Kidney epithelial cell (primary cell): Measurements from ENCODE around the gene CD160. TPM values are rescaled to one million over a fixed set of nuclear protein-coding genes. Genes with fewer than 3 reads are reported as not detected.

ENCODE experiments used
- DNase-seq: peaks from one replicate; pipeline ENCODE4 v3.0.0-alpha.2; 2010; ENCODE audit warnings: low read depth
- H3K27me3 ChIP-seq: 2 replicates; pipeline ENCODE4 v1.6.0; 2011; ENCODE audit warnings: low read length; ENCODE audit not compliant: control insufficient read depth, insufficient read depth
- H3K36me3 ChIP-seq: 2 replicates; pipeline ENCODE4 v1.5.1; 2011; ENCODE audit warnings: low read length; ENCODE audit not compliant: control insufficient read depth, insufficient read depth
- H3K4me3 ChIP-seq: 2 replicates; pipeline ENCODE4 v1.5.1; 2011; ENCODE audit warnings: low read depth, mild to moderate bottlenecking, control low read depth, low read length
- total RNA-seq: library from RNA; depleted of rRNA; stranded (reverse); fragments of >200 nt; gene quantifications from 2 replicates; pipeline ENCODE4 v1.2.3, GENCODE V29; 2015
- TF ChIP-seq, protein P1 (sequence below): IDR thresholded peaks from 2 replicates; pipeline ENCODE4 v1.5.1; 2011; ENCODE audit warnings: mild to moderate bottlenecking, moderate library complexity, low read length, control low read depth, inconsistent platforms; ENCODE audit not compliant: insufficient read depth, poor library complexity, severe bottlenecking

The CD160 gene
- total RNA-seq, 1 donor from 2014 or later: not detected

DNA sequence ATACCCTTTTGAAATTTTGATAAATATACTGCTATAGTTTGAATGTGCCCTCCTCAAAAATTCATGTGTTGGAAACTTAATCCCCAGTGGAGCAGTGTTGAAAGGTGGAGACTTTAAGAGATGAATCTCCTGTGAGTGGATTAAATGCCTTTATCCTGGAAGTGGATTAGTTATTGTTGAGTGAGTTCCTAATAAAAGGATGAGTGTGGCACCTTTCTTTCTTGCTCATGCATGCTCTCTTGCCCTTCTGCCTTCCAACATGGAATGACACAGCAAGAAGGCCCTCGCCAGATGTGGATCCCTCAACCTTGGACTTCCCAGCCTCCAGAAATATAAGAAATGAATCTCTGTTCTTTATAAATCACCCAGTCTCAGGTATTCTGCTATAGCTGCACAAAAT is 51.8 kb downstream of the CD160 start:
- H3K36me3 ChIP-seq: no peaks in the 10 kb centered on the region
- H3K27me3 ChIP-seq: no peaks in the 10 kb centered on the region
- DNase-seq: no peak
- H3K4me3 ChIP-seq: no peak overlapping the region
- TF ChIP-seq, protein P1, sequence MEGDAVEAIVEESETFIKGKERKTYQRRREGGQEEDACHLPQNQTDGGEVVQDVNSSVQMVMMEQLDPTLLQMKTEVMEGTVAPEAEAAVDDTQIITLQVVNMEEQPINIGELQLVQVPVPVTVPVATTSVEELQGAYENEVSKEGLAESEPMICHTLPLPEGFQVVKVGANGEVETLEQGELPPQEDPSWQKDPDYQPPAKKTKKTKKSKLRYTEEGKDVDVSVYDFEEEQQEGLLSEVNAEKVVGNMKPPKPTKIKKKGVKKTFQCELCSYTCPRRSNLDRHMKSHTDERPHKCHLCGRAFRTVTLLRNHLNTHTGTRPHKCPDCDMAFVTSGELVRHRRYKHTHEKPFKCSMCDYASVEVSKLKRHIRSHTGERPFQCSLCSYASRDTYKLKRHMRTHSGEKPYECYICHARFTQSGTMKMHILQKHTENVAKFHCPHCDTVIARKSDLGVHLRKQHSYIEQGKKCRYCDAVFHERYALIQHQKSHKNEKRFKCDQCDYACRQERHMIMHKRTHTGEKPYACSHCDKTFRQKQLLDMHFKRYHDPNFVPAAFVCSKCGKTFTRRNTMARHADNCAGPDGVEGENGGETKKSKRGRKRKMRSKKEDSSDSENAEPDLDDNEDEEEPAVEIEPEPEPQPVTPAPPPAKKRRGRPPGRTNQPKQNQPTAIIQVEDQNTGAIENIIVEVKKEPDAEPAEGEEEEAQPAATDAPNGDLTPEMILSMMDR: no peak

DNA sequence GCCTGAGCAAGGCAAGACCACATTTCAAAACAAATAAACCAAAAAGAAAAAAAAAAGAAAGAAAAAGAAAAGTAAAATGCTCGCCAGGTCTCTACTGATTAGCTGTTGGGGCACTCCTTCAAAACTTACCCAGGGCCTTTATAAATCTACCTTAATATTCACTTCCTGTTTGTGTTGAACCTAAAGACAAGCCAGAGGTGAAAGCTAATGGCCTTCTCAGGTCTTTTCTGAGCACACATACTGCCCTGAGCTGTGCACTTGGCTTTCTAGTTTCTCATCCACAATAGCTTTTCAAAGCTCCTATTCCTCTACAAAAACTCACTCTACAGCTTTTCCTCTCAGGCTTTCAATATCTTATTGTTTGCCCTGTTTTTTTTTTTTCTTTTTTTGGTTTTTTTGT is 54.1 kb downstream of the CD160 start:
- TF ChIP-seq, protein P1: no peak
- Histone ChIP-seq H3K27me3 (no peaks in the 10 kb centered on the region), H3K4me3 (no peak overlapping the region), H3K36me3 (no peaks in the 10 kb centered on the region)
- no peak for DNase-seq

DNA sequence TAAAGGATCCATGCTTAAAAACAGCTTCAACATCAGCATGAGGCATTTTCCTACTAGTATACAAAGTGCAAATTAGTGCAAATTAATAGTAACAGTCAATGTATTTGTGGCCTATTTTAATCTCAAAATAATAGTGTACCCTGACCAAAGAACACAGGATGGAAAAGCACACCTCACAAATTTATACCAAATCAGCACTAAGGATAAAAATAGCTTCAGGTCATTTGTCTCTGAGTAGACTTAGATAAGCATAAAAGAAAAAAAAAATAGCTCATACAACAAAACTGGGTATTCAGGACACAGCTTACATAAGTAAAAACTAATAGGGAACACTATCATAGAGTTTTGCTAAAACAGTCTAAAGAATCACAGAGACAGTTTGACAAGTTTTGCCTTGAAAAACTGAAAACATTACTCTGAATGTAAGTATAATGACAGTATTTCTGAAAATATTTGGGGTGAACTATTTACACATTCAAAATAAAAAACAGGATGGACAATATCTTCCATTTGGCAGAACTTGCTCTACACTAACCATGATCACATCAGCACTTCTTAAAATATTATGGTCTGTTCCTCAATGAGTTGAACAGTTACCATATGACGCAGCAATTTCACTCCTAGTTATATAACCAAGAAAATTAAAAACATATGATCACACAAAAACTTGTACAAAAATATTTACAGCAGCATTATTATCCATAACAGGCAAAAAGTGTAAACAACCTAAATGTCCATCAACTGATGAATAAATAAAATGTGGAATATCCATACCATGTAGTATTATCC is 58.3 kb downstream of the CD160 start:
- H3K36me3 ChIP-seq: no peaks in the 10 kb centered on the region

DNA sequence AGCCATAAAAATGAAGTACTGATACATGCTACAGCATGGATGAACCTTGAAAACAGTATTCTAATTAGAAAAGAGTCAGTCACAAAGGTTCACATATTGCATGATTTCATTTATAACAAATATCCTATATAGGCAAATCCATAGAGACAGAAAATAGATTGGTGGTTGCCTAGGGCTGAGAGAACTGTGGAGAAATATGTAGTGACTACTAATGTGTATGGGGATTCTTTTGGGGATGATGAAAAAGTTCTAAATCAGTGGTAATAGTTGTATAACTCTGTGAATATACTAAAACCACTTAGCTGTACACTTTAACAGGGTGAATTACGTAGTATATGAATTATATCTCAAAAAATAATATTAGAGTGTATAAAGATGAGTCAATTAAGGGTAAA is 58.8 kb downstream of the CD160 start:
- Histone ChIP-seq H3K27me3 (no peaks in the 10 kb centered on the region), H3K4me3 (no peak overlapping the region), H3K36me3 (no peaks in the 10 kb centered on the region)
- DNase-seq: no peak
- TF ChIP-seq, protein P1: no peak

More for the DNA sequence above, 58.3 kb downstream of the CD160 start:
- no peak for DNase-seq
- no peaks in the 10 kb centered on the region for H3K27me3 ChIP-seq
- TF ChIP-seq, protein P1: no peak
- H3K4me3 ChIP-seq: no peak overlapping the region

DNA sequence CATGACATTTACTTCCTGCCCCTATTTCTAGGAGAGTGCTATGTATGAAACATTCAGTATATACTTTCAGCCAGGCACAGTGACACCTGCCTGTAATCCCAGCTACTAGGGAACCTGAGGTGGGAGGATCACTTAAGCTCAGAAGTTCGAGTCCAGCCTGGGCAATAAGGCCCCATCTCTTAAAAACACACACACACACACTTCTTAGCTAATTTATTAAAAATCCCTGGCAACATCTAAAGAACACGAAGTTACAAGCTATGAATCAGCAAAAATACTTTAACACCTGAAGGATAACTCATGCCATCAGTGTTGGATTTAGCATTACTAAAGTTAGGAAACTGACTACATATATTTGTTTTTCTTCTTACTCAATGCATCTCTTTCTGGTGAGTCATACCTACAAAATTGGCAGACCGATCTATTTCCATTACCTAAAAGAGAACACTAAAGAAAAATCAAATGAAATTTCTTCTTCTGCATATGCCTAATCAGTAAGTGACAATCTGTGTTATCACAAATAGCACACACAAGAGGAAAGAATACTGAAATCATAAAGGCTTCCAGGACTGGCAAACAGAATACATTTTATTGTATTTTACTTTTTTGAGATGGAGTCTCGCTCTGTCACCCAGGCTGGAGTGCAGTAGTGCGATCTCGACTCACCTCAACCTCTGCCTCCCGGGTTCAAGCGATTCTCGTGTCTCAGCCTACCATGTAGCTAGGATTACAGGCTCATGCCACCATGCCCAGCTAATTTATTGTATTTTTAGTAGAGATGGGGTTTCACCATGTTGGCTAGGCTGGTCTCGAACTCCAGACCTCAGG is 63.2 kb downstream of the CD160 start:
- TF ChIP-seq, protein P1: no peak
- no peaks in the 10 kb centered on the region for H3K36me3 ChIP-seq
- DNase-seq: peak; percentile 87
- H3K27me3 ChIP-seq: no peaks in the 10 kb centered on the region
- no peak overlapping the region for H3K4me3 ChIP-seq
